Fibroblast of skin of left quadriceps (primary cell): ENCODE data around the gene BICD2.

Experiments used
- DNase-seq, 2 experiments: peaks; one replicate each; pipeline ENCODE4 v3.0.0-alpha.2; 2013; ENCODE audit warnings: low read depth in 2 of 2

The BICD2 gene

GRCh38 chr9:92714787-92715487 lies 49.7 kb downstream of the BICD2 start:
- no peak for DNase-seq

- no peak for DNase-seq
These were observed 50.6 kb downstream of the BICD2 start for GRCh38 chr9:92714016-92714415.

GRCh38 chr9:92713528-92713927 lies 51.1 kb downstream of the BICD2 start:
- no peak for DNase-seq

GRCh38 chr9:92712767-92713166 lies 51.9 kb downstream of the BICD2 start:
- no peak for DNase-seq

GRCh38 chr9:92711844-92712243 lies 52.8 kb downstream of the BICD2 start:
- DNase-seq, result no peak

- DNase-seq, result no peak
These were observed 53.5 kb downstream of the BICD2 start for GRCh38 chr9:92711146-92711545.

- DNase-seq, result no peak
These were observed 54.3 kb downstream of the BICD2 start for GRCh38 chr9:92710368-92710767.

GRCh38 chr9:92709954-92710353 lies 54.7 kb downstream of the BICD2 start:
- no peak for DNase-seq

GRCh38 chr9:92709240-92709639 lies 55.4 kb downstream of the BICD2 start:
- no peak for DNase-seq

GRCh38 chr9:92707530-92707929 lies 57.1 kb downstream of the BICD2 start:
- no peak for DNase-seq

GRCh38 chr9:92706218-92706940 lies 58.3 kb downstream of the BICD2 start:
- DNase-seq, result no peak

GRCh38 chr9:92704528-92704927 lies 60.1 kb downstream of the BICD2 start:
- DNase-seq, result no peak

GRCh38 chr9:92696619-92697018 lies 68.0 kb downstream of the BICD2 start:
- DNase-seq, result no peak

GRCh38 chr9:92686954-92687353 lies 77.7 kb downstream of the BICD2 start:
- no peak for DNase-seq

- no peak for DNase-seq
These were observed 79.6 kb downstream of the BICD2 start for GRCh38 chr9:92685022-92685421.

- no peak for DNase-seq
These were observed 82.4 kb downstream of the BICD2 start for GRCh38 chr9:92682269-92682668.

GRCh38 chr9:92680166-92681119 lies 84.2 kb downstream of the BICD2 start:
- DNase-seq, result no peak

GRCh38 chr9:92679413-92680165 lies 85.0 kb downstream of the BICD2 start:
- no peak for DNase-seq

- peak; percentile 69 to 70 for DNase-seq
These were observed 93.3 kb downstream of the BICD2 start for GRCh38 chr9:92671323-92671722.

- peak; percentile 96 to 97 for DNase-seq
These were observed 94.5 kb downstream of the BICD2 start, which contains the start of gene IPPK for GRCh38 chr9:92669890-92670708. Gene IPPK (minus strand): TSS chr9:92670131. CDS start chr9:92669988, 143 bp downstream.

GRCh38 chr9:92669527-92669889 lies 95.1 kb downstream of the BICD2 start:
- DNase-seq, result no peak
